HG03439 (cell line): ENCODE data around the gene PDE8B.

Experiments used
- ATAC-seq: cut with Tn5 transposase; IDR thresholded peaks from one replicate; pipeline ENCODE4 v1.9.1; 2021; ENCODE audit warnings: mild to moderate bottlenecking, moderate library complexity; ENCODE audit not compliant: unreplicated experiment

PDE8B gene, protein sequence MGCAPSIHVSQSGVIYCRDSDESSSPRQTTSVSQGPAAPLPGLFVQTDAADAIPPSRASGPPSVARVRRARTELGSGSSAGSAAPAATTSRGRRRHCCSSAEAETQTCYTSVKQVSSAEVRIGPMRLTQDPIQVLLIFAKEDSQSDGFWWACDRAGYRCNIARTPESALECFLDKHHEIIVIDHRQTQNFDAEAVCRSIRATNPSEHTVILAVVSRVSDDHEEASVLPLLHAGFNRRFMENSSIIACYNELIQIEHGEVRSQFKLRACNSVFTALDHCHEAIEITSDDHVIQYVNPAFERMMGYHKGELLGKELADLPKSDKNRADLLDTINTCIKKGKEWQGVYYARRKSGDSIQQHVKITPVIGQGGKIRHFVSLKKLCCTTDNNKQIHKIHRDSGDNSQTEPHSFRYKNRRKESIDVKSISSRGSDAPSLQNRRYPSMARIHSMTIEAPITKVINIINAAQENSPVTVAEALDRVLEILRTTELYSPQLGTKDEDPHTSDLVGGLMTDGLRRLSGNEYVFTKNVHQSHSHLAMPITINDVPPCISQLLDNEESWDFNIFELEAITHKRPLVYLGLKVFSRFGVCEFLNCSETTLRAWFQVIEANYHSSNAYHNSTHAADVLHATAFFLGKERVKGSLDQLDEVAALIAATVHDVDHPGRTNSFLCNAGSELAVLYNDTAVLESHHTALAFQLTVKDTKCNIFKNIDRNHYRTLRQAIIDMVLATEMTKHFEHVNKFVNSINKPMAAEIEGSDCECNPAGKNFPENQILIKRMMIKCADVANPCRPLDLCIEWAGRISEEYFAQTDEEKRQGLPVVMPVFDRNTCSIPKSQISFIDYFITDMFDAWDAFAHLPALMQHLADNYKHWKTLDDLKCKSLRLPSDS

DNA sequence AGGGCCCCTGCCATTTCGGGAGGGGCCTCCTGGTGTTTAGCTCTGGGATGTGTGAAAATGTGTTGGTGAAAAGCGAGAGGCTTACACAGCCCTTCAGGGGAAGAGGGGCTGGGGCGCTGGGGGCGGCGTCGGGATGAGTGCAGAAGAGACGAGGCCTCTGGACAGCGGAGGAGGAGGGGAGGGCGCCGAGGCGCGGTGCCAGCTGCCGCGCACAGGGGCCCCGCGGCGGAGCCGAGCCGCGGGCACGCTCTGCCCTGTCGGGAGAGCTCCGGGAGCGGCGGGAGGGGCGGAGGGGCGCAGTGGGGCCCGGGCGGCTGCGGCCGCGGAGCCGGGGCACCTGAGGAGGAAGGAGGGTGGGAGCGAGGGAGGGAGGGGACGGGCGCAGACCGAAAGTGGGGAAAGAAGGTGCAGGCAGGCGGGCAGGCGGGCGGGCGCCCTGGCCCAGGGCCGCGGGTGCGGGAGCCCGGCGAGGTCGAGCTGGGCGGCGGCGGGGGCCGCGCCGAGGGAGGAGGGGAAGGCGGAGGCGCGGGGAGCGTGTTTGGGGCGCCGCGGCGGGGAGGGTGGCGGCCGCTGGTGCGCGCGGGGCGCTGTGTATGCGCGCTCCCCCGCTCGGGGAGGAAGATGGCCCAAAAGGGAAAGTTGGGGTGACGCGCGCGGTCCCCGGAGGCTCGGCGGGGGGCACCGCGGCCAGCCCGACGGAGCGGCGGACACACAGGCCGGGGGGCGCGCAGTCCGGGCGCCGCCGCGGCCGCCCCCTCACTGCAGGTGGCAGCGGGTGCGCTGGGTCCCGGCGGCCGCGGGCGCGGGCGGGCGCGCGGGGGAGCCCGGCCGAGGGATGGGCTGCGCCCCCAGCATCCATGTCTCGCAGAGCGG, at the start of gene PDE8B:
Gene PDE8B (plus strand): TSS at position 590 of the 873 bp plus-strand sequence. CDS start 246 bp downstream, at position 836.
- no peak for ATAC-seq

DNA sequence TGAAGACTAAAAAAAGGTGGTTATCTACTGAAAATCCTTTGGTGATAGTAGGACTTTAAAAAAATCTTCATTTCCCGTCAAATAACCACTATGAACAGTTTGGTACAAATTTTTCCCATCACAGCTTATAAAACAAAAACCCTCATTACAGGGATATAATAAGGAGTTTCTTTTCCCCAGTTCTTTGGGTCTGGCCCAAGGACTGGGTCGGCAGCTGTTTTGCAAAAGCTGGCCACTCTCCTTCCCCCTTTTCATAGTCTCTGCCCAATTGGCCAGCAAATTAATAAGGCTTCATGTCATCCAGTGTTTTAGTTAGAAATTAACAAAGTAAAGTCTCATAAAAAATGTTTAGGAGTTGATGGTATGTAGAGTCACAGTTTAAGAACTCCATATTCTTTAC, 47.0 kb upstream of the PDE8B start:
- no peak for ATAC-seq

DNA sequence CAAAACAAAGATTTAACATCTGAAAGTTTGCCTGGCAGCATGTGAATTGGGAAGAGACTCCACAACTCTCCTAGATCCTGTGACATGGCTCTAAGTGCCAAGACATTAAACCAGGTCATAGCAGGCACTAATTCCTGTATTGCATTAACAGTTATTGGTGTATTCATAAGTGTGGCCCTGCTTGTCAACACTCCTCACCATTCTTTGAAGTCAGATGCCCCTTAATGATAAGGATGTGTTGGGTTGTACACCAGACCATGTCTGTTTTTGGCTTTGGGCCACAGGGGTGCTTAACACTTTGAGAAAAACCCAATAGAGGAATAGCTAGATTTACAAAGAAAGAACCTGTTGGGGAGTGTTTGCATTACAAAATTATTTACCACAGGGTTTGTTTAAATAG, 43.4 kb upstream of the PDE8B start:
- ATAC-seq, result no peak

DNA sequence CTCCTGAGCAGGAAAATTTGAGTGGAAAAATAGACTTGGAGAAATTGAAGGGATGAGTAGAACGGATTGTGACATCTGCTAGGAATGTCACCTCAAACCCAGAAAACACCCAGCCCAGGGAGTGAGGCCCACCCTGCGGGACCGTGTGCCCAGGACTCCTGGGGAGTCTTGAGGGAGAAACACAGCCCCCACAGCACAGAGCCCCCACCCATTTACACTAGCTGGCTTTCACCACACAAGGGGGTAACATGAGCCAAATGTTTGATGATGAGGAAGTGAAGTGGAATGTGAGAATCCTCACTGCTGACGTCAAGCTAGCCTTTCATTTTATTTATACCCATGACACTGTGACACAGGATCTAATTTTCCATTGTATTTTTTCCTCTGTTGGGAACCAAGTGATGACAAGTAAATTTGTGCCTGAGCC, 42.8 kb upstream of the PDE8B start:
- ATAC-seq, result no peak

DNA sequence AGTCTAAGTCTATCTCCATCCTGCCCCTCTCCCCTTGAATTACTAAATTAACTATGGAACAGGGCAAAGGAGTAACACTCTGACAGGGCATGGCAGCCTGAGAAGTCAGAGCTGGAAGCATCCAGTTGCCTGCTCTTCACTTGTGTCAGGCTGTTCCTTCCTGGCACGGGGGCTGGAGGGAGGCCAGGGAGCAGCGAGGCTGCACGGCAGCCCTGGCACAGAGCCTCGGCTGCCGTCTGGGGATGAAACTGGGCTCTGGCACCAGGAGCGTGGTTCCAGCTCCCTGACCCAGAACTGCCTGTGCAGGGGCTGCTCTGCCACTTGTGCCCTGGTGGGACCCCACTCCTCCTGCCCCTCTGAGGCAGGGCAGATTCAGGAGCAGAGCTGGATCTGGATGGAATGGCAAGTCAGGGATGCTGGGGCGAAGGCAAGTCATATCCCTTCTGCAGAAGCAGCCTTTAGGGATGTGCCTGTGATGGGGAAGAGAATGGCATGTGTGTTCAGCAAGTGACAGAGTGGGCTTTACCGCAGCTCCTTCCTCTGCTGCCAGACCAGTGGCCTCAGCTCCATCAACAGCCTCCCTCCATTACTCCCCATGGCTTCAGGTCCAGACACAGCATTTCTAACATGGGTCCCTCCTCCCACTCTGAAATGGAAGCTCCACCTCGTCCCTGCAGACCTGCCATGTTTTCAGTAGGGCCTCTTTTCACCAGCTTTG, 42.2 kb upstream of the PDE8B start:
- no peak for ATAC-seq

DNA sequence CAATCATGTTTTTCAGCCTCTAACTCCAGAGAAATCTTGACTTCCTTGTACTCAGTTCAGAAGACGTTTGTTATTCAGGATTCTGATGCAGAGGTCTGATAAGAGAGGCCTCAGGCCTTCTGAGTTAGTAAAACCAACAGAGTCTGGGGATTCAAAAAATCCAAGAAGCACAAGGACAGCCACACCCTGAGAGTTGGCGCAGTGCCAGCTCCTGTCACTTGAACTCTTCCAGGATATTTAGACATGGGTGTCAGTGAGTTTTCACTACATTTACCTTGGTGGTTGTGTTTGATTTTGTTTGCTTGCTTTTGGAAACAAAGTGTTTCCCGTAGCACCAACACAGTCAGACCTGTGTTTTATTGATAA, 41.6 kb upstream of the PDE8B start:
- no peak for ATAC-seq

DNA sequence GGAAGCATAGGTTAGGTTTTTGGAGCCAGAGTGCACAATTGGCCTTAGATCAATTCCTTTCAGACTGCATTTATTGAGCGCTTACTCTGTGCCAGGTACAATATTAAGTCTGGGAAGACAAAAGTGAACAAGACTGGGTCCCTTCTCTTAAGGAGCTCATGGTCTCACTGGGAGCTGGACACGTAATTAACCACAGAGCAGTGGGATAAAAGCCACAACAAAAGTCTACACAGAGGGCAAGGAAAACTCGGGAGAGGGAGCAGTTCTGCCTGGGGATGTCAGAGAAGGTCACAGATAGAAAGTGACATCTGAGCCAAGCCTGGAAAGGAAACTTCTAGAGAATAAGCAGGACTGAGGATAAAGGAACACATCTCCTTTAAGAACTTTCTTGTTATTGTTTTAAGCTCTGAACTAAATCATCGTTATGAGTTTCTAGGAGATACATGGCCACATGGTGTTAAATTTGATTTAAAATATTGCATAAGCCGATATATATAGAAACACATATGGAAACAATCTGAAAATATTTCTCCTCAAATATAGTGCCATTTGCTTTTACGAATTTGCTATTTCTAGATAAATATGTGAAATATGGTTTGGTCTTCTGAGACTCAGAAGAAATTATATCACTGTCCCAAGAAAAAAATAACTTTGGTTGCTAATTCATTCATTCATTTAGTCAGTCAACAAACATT, 40.1 kb upstream of the PDE8B start:
- no peak for ATAC-seq

DNA sequence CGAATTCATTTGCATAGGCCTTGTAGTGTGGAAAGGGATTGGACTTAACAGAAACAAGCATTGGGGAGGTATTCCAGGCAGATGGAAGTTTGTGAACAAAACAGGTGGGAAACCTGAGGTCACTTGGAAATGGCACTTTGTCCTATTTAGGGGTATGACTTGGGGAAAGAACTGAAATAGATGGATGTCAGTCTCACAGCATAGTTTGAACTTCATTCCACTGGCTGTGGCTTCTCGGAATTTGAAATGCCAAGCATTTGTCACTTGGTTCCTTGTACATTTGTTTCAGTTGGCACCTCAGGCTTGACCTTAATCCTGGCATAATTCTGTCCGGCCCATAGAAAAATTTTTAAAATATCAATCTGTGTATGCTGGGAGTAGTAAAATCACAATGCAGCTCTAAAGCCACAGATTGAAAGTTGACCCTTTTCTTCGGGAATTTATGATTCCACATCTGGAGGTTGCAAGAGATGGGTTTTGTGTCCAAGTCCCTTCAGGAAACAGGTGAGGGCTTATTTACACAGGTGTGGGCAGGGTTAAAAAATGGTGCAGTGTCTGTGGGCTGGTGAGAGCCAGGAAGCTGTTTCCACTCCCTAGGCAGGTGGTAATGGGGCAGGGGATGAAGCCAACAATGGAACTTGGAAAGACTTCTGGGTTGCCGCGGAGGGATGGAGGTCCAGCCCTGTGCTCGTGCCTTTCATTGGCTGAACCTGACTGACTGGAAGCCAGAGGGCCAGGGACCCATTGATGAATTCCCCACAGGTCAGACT, 39.2 kb upstream of the PDE8B start:
- ATAC-seq, result no peak

DNA sequence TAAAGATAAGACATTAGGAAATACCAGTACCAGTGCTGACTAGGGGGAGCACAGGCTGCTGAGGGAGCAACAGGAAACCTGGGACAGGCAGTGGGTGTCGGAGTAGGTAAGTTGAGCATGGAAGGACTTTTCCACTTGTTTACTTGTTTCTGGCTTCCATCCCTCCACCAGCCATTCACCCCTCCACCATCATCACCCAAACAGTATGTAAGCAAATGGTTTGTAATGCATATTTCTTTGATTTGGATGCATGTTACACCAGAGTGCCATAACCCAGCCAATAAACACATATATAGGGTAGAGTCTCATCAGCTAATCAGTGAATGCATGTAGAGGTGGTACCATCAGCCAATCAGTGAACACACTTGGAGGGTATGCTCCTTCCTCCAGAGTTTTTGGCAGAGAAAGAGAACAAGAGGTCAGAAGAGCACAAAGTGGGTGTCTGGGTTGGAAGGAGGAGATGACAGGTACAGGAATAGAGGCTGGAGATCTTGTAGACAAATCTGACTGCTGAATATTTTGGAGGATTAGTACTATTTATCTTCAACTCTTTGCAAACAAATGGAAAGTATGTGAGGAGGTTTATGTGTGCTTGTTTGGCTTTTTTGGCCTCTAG, 37.7 kb upstream of the PDE8B start:
- ATAC-seq, result no peak

DNA sequence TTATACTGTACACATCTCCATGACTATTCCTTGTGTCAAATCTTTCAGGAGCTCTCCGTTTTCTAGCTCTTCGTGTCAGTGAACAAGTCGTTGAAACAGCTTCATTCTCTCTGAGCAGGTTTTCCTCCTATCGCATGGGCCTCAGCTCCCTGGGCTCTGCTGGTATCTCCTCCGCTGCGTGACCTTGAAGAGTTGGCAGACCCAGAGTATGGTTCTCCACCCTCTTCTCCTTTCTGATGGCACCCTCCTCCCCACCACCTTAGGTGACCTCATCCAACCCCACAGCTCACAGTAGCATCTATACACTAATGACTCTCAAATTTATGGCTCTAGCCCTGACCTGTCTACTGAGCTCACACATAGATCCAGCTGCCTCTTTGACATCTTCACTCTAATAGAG, 36.0 kb upstream of the PDE8B start:
- ATAC-seq, result no peak

DNA sequence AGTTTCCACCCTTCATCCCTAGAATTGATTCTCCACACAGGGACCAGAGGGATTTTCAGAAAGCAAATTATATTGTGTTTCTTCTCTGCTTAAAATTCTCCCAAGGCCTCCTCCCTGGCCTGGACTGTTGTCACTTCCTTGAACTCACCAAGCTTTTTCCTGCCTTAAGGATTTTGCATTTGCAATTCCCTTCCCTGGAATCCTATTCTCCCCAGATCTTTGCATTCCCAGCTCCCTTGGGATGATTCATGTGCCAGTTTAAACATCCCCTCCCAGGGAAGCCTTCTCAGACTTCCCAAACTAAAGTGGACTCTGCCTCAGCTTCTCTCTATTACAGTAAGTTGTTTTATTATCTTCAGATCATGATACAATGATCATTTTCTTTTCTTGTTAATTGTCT, 35.2 kb upstream of the PDE8B start:
- ATAC-seq, result no peak

DNA sequence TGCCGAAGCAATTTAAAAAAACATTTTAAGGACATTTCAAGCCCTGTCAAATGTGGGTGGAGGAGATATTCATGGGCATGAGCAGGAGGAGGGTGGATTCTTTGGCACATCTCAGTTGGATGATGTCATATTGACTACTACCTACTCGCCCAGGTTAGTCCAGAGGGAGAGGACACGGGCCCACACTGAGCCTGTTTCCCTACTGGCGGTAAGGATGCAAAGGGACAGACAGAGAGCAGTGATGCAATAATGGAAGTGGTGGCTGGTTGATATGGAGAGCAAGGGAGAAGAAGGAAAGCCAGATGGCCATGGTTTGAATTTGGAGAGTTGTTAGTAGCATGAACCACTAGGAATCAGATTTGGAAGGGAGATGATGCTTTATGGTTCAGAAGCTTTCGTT, 34.1 kb upstream of the PDE8B start:
- ATAC-seq, result no peak

DNA sequence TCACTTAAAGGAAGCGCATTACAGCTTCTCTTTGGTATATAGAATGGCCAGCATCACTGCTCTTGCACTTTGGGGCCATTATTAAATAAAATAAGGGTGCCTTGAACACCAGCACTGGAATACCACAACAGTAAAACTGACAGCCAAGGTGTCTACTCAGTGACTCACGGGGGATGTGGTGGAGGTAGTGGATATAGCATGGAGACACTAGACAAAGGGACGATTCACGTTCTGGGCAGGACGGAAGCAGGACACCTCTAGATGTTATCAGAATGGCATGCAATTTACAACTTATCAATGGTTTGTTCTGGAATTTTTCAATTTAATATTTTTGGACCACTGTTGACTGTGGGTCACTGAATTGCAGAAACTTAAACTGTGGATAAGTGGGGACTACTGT, 32.9 kb upstream of the PDE8B start:
- no peak for ATAC-seq

DNA sequence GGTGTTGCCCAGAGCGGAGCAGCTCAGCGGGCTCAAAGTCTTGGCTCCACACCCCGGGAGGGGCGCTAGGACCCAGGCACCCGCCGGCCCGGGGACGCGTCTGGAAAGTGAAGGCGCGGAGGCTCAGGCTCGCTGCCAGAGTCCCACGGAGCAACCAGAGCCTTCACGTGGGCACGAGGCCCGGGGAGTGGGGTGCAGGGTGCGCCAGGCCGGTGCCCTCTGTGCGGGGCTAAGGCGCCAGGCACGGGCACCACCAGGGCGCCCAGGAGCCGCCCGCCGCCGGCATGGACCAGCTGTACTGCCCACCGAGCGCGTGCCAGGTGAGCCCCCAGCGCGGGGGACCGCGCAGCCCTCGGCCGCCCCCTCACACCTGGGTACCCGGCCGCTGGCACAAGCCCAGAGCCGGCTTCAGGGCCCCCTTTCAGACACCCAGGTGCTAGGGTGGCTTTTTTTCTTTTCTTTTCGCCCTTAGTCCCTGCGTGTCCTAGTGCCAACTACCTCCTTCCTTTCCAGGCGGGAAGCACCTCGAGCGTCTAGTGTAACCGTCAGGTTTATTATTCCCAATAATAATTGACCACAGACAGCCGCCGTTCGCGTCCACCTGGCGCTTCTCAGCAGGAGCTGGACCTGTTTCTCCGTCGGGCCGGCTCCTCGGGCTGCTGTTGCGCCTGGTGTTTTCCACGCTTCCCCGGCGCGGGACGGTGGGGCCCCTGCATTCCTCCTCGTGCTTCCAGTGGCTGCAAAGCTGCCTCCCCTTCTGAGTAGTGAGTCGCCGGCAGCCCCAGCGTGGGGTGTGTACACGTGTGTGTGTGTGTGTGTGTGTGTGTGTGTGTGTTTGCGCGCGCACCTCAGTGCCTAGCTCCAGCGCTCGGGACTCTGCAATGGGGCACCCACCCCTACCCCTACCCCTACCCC, 30.1 kb upstream of the PDE8B start:
- no peak for ATAC-seq

DNA sequence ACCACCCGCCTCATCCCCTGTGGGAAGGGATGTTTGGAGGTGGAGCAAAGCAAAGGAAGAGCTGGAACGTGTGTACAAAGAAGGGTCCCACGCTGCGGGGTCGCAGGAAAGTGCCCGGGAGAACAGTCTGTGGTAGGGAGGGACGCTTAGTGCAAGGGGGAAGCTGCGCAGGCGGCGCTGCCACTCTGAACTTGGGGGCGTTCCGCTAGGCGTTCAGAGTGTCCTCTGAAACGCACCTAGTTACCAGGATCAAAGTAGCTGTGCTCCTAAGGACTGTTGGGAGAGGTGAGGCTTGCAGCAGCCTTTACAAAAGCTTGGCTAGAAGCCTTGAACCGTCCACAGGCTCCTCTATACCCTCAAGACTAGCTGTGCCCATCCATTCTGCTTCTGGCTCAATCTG, 29.3 kb upstream of the PDE8B start:
- ATAC-seq, result no peak

DNA sequence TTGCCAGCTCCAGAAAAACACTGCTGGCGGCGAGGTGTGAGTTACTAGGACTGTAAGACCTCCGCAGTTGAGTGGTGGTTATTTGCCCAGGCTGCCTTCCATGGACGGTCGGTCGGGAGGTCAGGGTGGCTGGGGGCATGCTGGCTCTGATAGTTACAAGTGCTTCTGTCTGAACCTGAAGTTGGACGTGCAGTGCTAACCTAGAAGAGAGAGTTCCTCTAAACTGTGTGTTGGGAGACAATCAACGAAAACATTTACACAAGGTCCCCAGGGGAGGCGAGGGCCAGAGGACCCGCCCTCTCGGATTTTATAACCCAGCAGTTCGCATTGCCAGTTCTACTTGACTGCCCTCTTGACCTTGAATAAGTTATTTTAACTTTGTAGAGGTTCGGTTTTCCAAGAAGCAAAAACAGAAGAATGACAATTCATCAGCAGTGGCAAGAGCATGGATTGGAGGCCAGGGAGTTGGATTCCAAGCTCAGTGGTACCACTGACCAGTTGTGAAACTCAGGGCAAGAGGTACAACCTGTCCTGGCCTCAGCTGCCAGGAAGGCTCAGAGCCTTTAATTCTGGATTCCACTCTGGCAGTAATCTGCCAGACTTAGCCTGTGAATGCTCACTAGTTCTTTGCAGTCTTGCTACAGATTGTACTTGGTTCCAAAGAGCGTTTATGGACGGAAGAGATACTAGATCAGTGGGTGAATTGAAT, 28.7 kb upstream of the PDE8B start:
- ATAC-seq, result no peak

DNA sequence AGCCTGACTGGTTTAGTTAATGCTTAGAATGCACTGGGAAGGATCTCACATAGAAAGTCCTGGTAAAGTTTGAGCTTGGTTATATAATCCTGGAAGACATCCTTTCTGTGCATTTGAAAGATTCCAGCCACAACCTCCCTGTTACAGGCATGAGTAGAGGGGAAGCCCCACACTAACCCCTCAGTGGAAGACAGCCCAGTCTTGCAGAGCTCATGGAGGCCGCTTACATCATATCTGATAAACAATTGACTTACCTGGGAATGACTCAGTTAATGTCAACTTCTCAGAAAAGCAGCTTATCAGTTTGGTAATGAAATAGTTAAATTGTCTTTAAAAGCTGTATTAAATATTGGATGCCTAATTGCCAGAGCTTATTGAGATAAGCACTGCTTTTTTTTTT, 28.1 kb upstream of the PDE8B start:
- no peak for ATAC-seq
